ENCODE data around the gene MYH15.

MYH15 gene

GRCh38 chr3:108416111-108416869, 94.1 kb downstream of the MYH15 start:
- no peak for DNase-seq (ENCODE audit: low read depth in 2 of 2)

GRCh38 chr3:108415661-108416060, 94.7 kb downstream of the MYH15 start:
- DNase-seq (ENCODE audit: low read depth in 2 of 2), result no peak

GRCh38 chr3:108414007-108414406, 96.4 kb downstream of the MYH15 start:
- no peak for DNase-seq (ENCODE audit: low read depth in 2 of 2)

GRCh38 chr3:108412121-108412750, 98.2 kb downstream of the MYH15 start:
- DNase-seq (ENCODE audit: low read depth in 2 of 2), result no peak

GRCh38 chr3:108410531-108410984, 99.8 kb downstream of the MYH15 start:
- DNase-seq (ENCODE audit: low read depth in 2 of 2), result no peak

- DNase-seq (ENCODE audit: low read depth in 2 of 2), result no peak
Measured at GRCh38 chr3:108409800-108410178, 100.6 kb downstream of the MYH15 start.

- DNase-seq (ENCODE audit: low read depth in 2 of 2), result no peak
Measured at GRCh38 chr3:108408883-108409799, 101.3 kb downstream of the MYH15 start.

GRCh38 chr3:108407886-108408285, 102.5 kb downstream of the MYH15 start:
- no peak for DNase-seq (ENCODE audit: low read depth in 2 of 2)

GRCh38 chr3:108406661-108407206, 103.7 kb downstream of the MYH15 start:
- DNase-seq (ENCODE audit: low read depth in 2 of 2), result no peak

GRCh38 chr3:108406063-108406660, 104.2 kb downstream of the MYH15 start:
- no peak for DNase-seq (ENCODE audit: low read depth in 2 of 2)

GRCh38 chr3:108404368-108404767, 106.0 kb downstream of the MYH15 start:
- DNase-seq (ENCODE audit: low read depth in 2 of 2), result no peak

- no peak for DNase-seq (ENCODE audit: low read depth in 2 of 2)
Measured at GRCh38 chr3:108403686-108404345, 106.6 kb downstream of the MYH15 start.

- DNase-seq (ENCODE audit: low read depth in 2 of 2), result no peak
Measured at GRCh38 chr3:108403198-108403597, 107.2 kb downstream of the MYH15 start.

GRCh38 chr3:108401836-108402235, 108.6 kb downstream of the MYH15 start:
- DNase-seq (ENCODE audit: low read depth in 2 of 2), result no peak

GRCh38 chr3:108398510-108398909, 111.9 kb downstream of the MYH15 start:
- no peak for DNase-seq (ENCODE audit: low read depth in 2 of 2)

GRCh38 chr3:108396336-108396735, 114.1 kb downstream of the MYH15 start:
- no peak for DNase-seq (ENCODE audit: low read depth in 2 of 2)

GRCh38 chr3:108394563-108394962, 115.8 kb downstream of the MYH15 start:
- DNase-seq (ENCODE audit: low read depth in 2 of 2), result no peak

- no peak for DNase-seq (ENCODE audit: low read depth in 2 of 2)
Measured at GRCh38 chr3:108394016-108394415, 116.4 kb downstream of the MYH15 start.

- no peak for DNase-seq (ENCODE audit: low read depth in 2 of 2)
Measured at GRCh38 chr3:108393128-108393900, 117.1 kb downstream of the MYH15 start.

GRCh38 chr3:108391917-108392593, 118.3 kb downstream of the MYH15 start:
- DNase-seq (ENCODE audit: low read depth in 2 of 2), result no peak
